ENCODE results near the gene POLR1E.
A peak's percentile ranks its signal among the peaks of the same experiment; 100 is the strongest.
"Not testable (repeated sequence)": the region's sequence is repeated elsewhere in the genome, so short reads cannot be mapped to it uniquely, and the experiment has no call there.

POLR1E gene

DNA sequence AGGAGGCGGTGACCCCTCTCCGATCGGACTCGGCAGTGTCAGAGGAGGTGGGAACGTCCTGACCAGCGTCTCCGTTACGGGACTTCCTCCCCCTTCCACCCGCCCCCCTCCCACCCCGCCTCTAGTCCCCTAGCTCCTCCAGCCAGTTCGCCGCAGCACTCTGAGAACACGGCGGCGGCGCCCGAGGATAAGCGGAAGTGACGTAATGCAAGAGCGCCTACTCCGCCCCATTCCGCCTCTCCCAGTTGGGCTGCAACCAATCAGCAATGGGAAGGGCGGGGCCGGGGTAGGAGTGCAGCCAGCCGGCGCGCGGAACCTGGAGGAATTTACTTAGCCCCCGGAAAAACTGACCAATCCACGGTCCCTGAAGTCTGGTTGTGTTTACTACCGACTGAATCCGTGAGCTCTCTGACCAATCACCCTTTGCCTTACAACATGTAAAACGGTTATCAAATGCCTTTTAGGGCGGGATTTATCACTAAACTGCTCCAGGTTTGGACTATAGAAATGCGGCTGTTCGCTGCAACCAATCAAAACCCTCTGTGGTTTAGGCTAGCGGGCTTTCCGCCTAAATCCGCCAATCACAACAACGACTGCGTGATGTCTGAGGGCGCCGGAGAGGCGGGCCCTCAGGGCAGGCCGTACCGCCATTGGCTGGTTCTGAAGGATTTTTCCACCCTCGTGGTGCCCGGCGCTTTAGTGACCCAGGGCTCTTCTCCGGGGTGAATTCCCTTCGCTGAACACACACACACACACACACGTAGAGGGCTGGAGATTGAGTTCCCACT lies 20.3 kb upstream of the POLR1E start, which contains the start of gene ZBTB5:
Gene ZBTB5 (minus strand): TSS at position 202 of the 788 bp plus-strand sequence. CDS start 22,899 bp downstream, outside the sequence.
- peak; percentile 97 for DNase-seq

DNA sequence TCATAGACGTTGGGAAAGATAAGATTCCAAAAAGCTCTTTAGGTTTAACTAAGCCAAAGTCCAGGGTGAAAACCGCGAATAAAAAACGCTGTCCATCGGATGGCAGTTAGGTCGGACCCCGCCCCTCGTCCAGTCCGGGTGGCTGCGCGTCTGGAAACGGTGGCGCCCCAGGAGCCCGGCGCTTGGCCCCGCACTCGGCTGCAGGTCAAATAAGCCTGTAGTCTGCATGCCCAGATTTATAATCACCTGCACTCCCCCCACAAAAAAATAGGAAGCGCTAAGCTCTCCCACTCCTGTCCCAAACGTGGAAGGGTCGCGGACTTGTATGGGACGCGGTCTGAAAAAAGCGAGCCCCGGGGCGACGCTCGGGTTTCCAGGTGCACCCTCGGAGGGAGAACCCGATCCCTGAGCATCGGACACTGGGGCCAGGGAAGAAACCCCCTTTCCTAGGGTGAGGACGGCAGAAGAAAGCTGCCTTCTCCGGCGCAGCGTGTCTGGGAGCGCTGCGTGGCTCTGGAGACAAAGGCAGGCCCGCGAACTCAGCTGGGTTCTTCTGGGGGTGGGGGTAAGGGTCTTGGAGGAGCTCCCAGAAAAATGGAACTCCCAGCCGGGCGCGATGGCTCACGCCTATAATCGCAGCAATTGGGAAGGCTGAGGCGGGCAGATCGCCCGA lies 19.6 kb upstream of the POLR1E start:
- DNase-seq: peak; percentile 30

DNA sequence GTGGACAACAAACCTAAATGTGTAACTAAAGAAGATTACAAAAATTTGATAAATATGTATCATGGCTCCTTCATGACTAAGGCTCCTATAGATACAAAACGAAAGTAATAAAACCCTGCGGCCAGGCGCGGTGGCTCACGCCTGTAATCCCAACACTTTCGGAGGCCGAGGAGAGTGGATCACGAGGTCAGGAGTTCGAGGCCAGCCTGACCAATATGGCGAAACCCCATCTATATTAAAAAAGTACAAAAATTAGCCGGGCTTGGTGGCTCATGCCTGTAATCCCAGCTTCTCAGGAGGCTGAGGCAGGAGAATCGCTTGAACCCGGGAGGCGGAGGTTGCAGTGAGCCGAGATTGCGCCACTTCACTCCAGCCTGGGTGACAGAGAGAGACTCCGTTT lies 18.2 kb upstream of the POLR1E start:
- not testable (repeated sequence) for DNase-seq

DNA sequence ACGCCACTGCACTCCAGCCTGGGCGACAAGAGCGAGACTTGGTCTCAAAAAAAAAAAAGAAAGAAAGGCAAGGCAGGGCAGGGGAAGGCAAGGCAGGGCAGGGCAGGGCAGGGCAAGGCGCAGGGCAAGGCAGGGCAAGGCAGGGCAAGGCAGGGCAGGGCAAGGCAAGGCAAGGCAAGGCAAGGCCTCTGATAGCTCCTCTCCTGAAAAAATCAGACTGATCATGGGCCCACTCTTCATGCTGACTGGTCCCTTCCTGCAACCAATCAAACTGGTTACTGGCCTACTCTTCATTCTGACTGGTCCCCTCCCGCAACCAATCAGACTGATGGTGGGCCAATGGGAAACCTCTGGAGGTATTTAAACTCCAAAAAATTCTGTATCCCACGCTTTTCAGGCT lies 17.1 kb upstream of the POLR1E start:
- DNase-seq: no peak

DNA sequence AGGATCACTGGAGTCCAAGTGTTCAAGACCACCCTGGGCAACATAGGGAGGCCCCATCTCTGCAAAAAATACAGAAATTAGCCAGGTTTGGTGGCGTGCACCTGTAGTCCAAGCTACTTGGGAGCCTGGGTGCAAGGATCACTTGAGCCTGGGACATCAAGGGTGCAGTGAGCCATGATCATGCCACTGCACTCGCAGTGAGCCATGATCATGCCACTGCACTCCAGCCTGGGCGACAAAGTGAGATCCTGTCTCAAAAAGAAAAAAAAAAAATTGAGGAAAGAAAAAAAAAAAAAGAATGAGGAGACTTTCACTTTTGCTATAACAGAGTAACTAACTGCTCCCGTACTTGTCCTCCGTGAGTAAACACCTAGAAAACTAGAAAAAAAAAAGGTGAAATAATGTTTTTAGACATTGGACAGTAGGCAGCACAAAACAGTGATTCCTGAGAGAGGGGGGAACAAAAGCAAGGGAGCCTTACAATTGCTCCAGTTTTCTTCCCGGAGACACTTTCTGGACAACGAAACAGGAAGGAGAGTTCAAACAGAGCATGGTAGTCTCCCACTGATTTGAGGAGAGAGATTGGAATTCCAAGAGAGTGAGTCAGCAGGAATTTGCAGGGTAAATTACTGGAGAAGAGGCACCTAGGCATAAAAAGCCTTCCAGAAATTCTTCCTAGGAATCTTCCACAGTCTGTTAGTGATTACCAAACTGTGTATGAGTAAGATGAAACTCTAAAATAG lies 13.6 kb upstream of the POLR1E start:
- no peak for DNase-seq

DNA sequence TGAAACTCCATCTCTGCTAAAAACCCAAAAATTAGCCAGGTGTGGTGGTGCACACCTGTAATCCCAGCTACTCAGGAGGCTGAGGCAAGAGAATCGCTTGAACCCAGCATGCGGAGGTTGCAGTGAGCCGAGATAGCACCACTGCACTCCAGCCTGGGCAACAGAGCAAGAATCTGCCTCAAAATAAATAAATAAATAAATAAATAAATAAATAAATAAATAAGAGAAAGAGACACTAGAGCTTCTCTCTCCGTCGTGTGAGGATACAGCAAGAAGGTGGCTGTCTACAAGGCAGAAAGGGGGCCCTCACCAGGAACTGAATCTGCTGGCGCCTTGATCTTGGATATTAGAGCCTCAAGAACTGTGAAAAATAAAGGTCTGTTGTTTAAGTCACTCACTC lies 11.8 kb upstream of the POLR1E start:
- not testable (repeated sequence) for DNase-seq

DNA sequence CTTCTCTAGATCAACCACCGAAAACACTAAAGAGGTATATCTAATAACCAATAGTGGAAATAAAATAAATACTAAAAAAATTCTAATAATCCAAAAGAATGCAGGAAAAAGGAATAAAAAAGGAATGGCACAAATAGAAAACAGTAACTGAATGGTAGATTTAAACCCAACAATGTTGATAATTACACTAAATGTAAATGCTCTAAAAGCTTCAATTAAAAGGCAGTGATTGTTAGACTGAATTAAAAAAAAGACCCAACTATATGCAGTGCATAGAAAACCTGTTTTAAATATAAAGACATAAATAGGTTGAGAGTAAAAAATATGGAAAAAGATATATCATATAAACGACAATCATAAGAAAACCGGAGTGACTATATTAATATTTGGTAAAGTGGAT lies 11.3 kb upstream of the POLR1E start:
- DNase-seq: no peak

DNA sequence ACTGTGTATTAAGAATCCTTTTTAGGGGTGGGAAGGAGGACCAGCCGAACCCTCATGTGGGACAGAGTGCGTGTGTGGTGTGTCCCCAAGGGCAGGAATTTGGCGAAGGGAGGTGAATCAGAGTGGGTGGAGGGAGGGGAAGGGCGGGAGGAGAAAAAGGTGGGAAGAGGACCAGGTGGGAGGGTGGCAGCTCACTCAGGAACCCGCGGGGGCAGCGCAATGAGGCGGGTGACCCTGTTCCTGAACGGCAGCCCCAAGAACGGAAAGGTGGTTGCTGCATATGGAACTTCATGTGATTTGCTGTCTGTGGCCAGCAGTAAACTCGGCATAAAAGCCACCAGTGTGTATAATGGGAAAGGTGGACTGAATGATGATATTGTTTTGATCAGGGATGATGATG lies 8.8 kb upstream of the POLR1E start:
- DNase-seq: no peak

DNA sequence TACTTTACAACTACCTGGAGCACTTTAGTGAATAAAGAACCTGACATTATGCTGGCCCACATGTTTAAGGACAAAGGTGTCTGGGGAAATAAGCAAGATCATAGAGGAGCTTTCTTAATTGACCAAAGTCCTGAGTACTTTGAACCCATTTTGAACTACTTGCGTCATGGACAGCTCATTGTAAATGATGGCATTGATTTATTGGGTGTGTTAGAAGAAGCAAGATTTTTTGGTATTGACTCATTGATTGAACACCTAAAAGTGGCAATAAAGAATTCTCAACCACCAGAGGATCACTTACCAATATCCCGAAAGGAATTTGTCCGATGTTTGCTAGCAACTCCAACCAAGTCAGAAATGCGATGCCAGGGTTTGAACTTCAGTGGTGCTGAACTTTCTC lies 8.3 kb upstream of the POLR1E start:
- DNase-seq: not testable (repeated sequence)

DNA sequence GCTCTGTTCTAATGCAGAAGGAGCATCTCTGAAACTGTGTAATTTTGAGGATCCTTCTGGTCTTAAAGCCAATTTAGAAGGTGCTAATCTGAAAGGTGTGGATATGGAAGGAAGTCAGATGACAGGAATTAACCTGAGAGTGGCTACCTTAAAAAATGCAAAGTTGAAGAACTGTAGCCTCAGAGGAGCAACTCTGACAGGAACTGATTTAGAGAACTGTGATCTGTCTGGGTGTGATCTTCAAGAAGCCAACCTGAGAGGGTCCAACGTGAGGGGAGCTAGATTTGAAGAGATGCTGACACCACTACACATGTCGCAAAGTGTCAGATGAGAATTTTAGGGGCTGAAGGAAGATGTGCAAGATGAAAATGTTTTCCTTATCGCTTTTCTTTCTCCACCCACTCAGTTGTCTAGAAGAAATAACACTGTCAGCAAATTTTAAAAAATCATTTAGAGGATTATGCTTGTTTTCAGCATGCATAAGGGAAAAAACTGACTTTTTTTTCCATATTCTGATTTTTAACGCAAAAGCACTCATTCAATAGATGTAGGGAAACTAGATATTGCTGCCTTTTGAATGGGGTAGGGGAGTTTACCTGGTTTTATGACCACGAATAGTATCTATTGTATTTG lies 7.6 kb upstream of the POLR1E start:
- DNase-seq: not testable (repeated sequence)

DNA sequence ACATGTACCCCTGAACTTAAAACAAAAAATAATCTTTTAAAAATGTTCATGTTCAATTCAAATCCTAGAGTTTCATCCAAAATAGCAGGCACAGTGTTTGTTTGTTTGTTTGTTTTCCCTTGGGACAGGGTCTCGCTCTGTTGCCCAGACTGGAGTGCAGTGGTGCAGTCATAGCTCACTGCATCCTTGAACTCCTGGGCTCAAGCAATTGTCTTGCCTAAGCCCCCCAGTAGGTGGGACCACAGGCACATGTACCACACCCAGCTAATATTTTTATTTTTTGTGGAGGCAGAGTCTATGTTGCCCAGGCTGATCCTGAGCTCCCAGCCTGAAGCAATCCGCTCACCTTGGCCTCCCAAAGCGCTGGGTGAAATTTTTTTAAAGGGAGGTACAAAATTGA lies 5.0 kb upstream of the POLR1E start:
- no peak for DNase-seq

DNA sequence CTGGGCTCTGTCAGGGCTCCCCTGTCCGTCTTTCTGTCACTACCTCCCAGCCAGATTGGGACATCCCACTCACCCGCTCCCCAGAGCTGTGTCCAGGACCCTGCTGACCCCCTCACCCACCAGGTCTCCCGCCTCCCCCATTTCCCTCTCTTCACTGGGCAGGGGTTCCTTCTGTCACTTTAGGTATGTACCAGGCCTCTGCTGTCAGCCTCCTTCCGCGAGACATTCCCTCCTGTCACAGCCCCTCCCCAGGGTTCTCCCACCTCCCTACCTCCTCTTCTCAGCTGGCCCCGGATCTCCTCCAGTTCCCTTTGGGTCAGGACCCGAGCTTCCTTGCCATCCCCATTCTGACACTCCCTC lies 488 bp downstream of the POLR1E start:
- DNase-seq: no peak

DNA sequence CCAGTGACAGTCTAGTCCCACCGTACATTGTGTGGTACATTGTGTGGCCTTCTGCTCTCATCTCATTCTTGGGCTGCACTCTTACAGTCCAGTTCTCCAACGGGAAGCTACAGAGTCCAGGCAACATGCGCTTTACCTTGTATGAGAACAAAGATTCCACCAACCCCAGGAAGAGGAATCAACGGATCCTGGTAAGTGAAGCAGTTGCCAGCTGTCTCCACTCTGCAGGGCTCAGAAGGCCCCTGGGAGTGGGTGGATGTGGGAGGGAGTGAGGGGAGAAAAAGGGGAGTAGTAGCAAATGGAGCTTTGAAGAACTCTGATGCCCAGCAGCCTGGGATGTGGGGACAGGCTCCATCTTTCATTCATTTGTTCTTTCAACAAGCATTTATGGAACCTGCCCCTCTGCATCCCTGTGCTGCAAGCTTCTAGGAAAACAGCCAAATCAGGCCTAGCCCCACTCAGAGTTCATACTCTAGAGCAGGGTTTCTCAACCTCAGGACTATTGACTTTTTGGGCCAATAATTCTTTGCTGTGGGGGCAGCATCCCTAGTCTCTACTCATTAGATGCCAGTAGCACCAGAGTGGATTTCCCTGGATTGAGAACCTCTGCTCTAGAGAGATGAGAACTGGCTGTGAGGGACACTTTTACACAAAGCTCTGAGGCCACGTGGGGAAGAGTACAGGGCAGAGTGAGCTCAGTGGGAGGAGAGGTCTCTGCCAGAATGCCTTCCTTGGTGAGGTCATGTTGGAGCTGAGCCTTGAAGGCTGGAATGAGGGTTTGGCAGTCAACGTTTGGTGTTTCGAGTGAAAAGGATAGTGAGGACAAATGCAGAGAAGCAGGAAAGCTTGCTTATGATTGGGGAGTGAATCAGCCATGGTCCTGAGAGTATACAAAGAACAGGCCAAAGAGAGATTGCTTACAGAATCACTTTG lies 1.1 kb downstream of the POLR1E start:
- no peak for DNase-seq

DNA sequence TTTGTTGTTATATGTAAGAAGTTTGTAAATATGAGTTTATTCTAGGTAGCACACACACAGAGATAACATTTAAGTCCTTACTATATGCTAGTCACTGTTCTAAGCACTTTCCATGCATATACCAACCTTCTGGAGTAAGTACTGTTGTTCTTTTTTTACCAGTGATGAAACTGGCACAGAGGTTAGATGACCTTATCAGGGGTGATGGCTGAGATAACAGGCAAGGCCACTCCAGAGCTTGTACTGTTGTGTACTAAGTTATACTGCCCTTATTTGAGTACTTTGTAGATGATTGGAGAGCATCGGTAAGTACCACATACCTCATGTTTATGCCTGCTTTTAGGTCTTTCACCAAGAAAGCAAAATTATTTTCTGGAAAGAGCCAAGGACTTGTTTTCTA lies 6.2 kb downstream of the POLR1E start:
- DNase-seq: no peak

DNA sequence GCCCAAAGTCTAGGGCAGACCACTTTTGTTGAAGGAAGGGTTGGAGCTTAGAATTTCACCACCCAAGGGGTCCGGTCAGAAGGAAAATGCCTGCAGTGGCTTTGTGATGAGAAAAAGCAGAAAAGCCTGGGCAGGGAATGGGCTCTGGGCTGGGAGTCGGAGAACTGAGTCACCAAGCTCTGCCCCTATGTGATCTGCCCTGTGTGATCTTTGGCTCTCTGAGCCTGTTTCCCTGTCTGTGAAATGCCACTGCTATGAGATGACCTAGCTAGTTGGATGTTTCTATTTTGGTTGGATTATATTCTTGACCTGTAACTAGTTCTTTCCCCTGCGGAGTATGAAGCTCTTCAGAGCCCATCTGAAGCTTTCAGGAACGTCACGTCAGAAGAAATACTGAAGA lies 9.8 kb downstream of the POLR1E start:
- DNase-seq: no peak

DNA sequence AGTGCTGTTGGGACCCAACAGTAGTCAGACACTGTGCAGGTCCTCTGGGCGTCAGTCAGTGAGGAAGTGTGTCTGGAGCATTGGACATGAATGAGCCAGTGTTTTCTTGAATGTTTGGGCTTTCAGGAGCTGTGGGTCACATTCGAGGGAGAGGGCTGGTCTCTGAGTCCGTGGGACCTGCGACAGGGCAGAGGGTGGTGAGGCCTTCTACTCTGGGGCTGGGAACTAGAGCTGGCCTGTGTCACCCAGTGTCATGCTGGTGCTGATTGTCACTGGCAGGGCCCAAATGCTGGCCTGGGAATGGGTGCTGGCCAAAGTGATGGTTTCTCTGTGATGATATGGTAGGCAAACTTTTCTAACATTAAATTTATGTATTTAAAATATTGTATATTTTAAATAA lies 10.3 kb downstream of the POLR1E start:
- DNase-seq: no peak

DNA sequence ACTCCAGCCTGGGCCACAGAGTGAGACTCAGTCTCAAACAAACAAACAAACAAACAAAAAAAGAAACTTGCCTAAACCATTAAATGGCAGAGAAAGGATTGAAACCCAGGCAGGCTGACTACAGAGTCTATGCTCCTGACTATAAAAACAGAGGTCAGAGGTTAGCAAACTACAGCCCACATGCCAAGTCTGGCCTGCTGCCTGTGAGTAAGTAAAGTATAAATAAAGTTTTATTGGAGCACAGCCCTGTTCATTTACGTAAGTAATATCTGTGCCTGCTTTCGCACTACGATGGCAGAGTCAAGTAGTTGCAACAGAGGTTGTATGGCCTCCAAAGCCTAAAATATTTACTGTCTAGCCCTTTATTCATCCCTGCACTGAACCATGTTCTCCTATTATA lies 11.6 kb downstream of the POLR1E start:
- no peak for DNase-seq

DNA sequence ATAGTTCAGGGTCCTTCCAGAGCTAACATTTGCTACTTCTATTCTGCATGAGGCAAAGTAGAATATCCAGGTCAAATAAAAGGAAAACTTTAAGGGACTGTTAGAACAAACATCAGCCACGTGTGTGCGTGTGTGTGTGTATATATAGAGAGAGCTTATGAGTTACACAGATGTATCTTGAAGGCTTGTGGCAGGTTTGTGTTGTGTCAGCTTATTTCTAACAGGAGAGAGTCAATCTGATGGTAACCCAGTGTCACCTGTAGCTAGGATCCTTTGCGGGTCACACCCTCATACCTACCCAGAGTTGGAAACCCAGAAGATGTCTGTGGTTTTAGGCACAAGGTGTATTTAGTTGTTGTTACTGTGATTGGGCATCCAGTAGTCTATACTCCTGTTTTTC lies 12.7 kb downstream of the POLR1E start:
- no peak for DNase-seq

DNA sequence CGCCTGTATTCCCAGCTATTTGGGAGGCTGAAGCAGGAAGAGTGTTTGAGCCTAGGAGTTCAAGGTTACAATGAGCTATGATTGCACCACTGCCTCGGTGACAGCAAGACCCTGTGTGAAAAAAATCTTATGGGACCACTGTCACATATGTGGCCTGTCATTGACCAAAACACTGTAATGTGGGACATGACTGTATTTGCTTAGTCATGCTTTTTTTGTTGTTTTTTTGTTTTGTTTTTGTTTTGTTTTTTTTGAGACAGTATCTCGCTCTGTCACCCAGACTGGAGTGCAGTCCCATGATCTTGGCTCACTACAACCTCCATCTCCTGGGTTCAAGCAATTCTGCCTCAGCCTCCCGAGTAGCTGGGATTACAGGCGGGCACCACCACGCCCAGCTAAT lies 13.5 kb downstream of the POLR1E start:
- DNase-seq: no peak

DNA sequence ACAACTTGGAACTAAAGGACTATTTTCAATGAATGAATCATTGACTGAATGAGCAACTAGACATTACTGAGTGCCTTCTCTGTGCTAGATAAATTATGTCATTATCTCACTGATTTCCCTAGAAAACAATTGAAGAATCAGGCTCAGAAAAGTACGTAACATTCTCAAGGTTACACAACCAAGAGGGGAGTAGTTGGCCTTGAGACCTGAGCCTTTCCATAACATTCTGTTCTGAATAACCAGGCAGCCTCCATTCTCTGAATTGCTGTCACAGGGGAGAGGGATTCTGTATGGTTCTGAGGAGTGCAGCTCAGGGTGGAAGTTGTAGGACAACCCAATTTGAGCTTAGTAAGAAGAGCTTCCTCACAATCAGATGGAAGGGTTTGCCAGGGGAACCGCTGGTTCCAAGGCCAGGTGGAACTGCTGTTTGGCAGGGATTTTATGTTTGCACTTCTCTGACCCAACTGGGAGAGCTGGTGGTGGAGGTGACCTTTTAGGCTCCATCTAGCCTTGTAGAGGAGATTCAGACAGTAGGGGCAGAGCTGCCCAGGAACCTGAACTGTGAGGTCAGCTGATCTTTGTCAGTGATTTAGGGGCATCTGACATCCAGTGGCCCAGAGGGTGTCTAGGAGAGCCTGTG lies 16.3 kb downstream of the POLR1E start:
- DNase-seq: no peak

DNA sequence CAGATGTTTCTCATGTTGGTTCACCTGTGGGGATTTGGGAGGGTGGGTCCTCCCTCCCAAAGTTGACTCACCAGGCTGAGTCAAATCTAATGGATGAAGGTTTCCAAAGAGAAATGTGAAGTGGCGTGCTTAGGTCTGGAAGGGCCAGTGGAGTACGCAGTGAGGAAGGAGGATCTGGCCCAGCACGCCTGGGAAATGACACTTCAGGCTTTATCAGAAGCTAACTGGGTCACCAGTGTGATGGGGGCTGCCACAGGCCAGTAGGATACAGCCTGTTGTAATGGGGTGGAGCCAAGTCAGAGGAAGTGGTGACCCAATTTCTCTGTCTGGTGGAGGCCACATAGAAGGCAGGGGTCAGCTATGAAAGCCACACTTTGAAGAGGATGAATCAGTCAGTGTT lies 18.0 kb downstream of the POLR1E start:
- no peak for DNase-seq

DNA sequence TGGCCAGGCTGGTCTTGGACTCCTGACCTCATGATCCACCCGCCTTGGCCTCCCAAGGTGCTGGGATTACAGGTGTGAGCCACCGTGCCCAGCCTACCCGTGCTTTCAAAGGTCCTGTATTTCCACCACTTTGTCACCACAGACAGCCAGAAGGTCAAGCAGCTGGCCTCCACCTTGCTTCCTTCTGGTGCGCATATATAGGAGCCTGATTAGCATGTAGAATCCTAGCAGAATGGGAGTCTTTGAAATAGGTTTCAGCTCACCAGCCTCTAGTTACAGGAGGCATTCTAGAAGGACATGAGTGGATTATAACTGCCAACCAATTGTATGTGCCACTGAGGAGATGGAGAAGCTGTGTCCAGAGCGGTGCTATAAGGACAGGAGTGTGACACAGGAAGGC lies 18.9 kb downstream of the POLR1E start:
- no peak for DNase-seq
